Right kidney (tissue), 1 donor: ENCODE measurements around the gene ASB15.
A peak's percentile ranks its signal among the peaks of the same experiment; 100 is the strongest.

ENCODE experiments used
- DNase-seq: peaks from one replicate; pipeline ENCODE4 v3.0.0-alpha.2; 2016

Gene ASB15

DNA sequence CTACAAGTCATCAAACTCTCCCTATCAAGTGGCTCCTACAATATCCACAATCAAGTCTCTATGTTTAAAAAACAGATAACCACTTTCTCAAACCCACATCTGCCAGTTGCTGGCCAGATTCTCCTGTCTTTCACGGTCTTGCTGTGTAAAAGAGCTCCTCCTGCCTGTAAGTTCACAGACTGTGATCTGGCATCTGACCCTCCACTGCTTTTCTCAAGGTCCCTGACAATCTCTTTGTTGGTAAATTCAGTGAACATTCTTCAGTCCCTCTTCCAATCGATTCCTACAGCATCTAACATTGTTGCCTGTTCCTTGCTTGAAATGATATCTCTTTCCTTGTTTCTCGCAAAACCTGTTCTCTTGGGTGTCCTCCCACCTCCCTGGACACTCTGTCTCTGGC is 35.6 kb downstream of the ASB15 start:
- no peak for DNase-seq

DNA sequence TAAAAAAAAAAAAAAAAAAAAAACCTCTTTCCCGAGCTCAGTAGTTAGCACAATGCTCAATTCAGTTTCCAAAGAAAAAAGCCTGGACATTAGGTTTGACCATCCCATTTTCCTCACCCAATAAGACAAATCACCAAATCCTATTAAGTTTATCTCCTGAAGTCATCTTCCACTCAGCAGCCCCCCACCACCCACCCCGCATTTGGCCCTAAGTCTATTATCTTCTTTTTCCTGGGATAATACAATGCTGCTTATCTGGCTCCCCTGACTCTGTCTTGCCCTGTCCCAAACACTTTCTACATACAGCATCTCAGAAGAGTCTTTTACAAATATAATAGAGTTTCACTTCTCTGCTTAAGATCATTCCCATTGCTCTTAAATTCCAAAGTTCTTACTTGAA is 36.3 kb downstream of the ASB15 start:
- no peak for DNase-seq

DNA sequence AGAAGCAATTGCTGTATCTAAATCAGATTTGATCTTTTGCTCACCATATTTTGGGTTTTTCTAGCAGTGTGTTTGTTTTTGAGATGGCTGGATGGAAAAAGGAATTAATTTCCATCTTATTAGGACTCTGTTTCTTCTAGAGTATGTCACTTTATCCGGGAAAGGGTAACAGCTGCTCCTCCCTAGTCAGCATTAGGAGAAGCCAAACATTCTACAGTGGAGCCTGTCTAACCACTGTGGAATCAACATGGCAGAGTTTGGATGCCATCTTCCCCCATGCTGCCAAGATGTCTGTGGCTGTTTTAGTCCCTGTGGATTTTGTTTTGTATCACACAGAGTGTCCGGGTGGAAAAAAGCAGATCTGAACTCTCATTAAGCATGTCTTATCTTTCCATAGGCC is 38.0 kb downstream of the ASB15 start:
- DNase-seq = no peak

DNA sequence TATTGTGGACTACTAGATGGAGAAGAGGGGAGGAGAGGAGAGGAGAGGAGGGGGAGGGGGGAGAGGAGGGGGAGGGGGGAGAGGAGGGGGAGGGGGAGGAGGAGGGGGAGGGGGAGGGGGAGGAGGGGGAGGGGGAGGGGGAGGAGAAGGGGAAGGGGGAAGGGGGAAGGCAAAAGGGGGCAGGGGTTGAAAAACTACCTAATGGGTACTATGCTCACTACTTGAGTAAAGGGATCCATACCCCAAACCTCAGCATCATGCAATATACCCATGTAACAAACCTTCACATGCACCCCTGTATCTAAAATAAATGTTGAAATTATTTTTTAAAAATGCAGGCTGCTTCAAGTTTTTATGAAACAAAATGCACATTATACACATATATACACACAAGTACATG is 39.0 kb downstream of the ASB15 start:
- no peak for DNase-seq

DNA sequence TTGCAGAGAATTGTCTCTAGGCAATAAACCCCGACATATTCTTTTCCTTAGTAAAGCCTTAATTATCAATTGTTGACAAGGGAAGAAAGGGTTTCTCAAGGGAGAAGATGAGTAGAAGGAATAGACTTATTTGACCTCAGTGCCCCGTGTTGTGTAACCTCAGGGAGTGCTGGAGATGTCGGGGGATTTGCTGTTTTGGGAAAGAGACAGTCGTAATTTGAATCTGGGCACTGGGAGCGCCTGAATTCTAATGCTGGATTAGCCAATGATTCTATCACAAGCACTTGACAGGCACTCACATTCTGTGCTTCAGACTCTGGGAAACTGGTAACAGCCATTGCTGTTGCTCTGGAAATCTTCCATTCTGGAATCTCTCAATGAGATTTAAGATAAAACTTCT is 40.3 kb downstream of the ASB15 start:
- no peak for DNase-seq

DNA sequence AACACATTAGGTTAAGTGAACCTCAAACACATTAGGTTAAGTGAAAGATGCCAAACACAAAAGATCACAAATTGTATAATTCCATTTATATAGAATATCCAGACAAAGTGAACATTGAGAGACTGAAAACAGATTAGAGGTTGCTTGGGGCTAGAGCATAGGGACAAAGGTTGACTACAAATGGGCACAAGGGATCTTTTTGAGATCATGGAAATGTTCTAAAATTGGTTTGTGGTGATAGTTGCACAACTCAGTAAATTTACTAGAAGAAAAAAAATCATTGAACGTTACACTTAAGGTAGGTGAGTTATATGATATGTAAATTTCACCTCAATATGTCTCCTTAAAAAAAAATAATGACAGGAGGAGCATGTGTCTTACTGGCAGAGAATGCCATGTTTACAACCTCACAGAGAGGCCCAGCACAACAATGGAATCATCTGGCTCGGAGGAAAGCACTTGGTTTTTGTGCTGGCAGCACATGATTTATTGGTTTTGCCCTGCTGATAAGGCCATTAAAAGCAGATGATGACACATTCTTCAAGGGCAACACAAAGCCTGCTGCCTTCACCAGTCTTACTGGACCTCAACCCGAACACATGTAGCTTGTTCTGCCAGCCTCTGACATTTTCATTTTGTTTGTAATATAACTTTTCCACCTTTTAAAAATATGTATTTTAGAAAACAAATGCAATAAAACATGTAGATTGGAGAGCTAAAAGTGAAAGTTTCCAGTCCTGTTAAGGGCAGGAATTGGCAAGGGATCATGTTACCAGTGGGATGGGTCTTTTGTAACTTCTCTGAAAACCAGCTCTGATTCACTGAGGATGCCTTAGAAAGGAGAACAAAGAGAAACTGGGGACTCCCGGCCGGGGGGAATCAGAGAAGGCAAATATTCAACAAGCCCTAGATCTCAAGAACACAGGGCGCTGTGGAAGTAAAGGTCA is 42.1 kb downstream of the ASB15 start:
- peak; percentile 34 for DNase-seq

DNA sequence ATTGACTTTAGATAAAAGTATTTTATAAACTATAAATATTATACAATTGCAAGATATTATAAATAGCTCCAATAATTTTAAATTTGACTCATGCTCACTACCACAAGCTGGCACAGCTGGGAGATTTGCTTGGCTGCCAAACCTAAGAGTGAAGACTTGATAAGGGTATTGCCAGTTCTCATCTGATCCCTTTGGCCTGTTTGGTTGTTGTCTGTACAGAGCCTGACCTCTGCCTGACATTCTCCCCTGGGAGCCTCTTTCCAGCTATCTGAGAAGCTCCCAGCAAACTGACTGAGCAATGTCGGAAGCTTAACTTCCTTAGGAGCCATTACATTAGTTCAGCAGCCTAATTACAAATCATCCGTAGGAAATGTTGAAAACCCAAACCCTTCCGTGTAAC is 43.9 kb downstream of the ASB15 start:
- no peak for DNase-seq

DNA sequence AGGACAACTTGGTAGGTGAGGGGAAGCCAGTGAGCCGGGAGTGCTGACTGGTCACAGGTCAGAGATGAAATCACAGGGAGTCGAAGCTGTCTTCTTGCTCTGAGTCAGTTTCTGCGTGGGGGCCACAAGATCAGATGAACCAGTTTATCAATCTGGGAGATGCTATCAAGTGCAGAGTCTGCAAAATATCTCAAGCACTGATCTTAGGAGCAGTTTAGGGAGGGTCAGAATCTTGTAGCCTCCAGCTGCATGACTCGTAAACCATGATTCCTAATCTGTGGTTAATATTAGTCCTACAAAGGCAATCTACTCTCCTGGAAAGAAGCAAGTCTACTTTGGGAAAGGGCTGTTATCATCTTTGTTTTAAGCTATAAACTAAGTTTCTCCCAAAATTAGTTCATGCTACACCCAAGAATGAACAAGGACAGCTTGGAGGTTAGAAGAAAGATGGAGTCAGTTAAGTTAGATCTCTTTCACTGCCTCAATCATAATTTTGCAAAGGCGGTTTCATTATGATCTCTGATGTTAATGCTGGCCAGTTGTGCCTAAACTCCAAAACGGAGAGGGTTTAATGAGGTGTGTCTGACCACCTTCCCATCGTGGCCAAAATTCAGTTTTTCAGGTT is 45.6 kb downstream of the ASB15 start:
- DNase-seq = no peak

DNA sequence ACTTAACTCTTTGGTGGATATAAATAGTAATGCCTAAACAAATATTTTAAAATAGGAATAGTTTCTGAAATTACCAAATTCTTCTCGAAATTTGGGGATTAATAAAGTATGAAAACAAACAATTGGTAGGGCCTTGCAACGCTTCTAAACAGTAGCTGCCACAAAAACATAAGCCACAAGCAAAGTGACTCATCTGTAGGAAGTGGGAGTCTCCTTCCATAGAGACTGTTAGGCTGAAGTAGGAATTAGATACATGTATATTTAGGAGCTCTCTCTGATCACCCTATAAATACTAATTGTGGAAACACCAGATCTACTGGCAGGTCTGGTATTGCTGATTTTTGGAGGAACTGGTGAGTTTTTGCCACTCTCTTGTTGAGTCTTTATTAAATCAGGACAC is 48.3 kb downstream of the ASB15 start:
- DNase-seq = no peak

DNA sequence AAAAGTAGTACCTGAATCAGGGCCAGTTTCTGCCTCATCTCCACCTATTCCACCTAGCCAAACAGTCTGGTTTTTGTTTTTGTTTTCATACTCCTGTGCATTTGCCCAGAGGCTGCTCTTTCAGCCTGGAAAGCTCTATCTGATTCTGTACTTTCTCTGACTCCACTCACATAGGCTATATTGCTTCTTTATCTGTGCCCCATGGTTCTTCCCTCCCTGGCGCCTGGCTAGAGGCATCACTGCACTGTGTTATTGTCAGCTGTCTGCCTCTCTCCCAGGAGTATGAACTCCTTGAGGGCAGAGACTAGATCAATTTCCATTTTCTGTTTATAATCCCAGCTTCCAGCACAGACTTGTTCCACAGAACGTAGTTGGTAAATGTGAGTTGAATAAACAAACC is 49.0 kb downstream of the ASB15 start:
- DNase-seq = no peak

DNA sequence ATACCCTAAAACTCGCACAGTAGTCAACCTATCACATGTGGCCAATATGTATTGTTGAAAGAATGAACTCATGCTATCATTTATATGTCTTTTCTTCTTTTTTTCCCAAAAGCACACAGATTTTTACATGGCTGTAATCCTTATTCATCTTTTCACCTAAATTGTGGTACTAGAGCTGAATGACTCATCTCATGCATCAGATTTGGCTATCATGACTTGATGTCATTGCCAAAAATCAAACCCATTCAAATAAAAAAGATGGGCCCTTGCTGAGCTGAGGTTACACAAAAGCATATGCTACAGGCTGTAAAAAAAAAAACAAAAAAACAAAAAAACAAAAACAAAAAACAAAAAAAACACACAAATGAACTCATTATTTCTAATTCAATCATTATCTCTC is 50.8 kb downstream of the ASB15 start:
- no peak for DNase-seq

DNA sequence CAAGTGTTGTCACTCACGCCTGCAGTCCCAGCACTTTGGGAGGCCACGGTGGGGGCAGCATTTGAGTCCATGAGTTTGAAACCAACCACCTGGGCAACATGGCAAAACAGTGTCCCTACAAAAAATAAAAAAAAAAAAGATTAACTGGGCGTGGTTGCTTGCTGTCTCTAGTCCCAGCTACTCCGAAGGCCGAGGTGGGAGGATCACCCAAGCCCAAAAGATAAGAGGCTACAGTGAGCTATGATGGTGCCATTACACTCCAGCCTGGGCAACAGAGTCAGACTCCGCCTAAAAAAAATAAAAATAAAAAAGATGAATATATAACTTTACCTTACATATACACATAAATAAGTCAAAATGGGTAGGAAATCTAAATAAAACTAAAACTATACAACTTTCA is 51.5 kb downstream of the ASB15 start:
- DNase-seq = no peak

DNA sequence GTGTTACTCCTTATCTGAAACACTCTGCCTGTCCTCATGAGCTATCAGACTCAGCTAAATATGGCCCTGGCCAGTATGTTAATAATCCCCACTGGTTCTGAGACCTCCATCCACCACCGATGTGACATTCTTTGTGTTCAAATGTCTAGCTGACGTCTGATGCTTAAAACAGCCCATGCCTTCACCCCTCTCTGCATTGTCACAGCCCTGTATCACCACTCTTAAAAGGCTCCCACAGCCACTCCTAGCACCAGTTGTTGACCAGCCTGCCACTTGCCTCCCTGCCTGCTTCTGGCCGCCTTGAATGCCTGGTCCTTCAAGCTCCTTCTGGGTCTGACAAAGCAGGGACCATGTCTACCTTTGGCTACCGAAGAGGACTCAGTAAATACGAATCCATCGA is 54.0 kb downstream of the ASB15 start, which contains the start of gene LMOD2:
Gene LMOD2, plus strand, starts transcription at position 253 of the 400 bp plus-strand sequence. Its CDS starts 98 bp downstream, at position 351.
- DNase-seq = no peak

DNA sequence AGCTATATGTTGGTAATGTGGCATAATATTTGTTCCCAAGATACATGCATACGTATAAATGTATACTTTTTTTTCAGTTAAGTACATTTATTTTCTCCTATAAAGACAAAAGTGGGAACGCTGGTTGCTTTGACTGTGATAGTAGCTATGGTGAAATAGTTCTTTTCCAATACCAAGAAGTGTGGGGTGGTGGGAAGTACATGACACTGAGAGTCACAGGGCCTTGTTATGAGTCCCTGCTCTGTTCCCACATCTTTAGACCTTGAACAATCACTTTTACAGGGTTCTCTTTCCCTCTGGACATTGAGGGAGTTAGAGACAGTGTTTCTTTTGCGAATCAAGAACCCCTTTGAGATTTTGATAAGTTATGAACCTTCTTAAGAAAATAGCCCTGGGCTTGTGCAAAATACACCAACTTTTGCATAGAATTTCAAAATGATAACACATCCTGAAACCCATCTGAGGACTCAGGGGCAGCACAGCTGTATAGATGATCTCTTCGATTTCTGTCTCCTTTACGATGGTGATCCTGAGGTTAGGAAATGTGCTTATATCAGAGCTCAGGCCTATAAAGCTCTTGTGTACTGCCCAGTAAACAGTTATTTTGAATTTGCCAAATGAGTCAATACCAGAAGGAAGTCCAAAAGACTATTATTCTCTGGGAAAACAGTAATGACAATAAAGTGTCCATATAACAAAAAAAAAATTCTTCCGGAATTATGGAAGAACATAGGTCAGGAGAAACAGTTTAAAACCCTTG is 55.1 kb downstream of the ASB15 start:
- no peak for DNase-seq

DNA sequence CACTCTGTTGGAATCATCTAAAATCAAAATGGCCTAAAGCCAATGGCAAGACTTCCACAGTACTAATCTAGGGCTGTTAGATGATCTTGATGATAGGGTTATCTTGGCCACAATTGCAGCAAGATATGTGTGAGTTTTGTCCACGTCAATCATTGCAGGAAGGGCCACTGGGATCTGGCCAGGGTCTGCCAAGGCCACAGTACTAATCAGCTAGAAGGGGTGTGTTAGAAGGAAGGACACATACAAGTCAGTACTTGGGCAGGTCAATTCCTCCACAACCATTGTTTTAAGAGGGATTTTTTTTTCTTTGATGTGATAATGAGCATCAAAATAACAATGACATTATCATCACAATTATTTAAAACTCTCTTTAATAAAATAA is 55.7 kb downstream of the ASB15 start:
- no peak for DNase-seq

DNA sequence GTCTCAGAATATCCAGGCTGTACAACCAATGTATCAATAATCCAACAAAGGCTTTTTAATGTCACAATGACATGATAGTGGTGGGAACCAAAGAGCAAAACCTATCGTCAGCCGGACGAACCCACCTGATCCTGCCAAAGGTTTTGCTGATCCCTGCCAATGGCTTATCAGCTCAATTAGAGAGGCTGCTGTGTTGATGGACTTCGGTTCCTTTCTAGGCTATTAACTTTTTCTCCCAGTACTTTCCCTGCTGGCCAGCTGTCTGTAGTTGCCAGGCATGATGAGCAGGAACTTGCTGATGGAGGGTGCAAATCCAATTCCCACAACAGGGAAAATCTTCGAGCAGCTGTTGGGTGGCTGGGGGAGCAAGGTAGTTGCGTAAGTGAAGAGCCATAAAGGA is 56.4 kb downstream of the ASB15 start:
- no peak for DNase-seq

DNA sequence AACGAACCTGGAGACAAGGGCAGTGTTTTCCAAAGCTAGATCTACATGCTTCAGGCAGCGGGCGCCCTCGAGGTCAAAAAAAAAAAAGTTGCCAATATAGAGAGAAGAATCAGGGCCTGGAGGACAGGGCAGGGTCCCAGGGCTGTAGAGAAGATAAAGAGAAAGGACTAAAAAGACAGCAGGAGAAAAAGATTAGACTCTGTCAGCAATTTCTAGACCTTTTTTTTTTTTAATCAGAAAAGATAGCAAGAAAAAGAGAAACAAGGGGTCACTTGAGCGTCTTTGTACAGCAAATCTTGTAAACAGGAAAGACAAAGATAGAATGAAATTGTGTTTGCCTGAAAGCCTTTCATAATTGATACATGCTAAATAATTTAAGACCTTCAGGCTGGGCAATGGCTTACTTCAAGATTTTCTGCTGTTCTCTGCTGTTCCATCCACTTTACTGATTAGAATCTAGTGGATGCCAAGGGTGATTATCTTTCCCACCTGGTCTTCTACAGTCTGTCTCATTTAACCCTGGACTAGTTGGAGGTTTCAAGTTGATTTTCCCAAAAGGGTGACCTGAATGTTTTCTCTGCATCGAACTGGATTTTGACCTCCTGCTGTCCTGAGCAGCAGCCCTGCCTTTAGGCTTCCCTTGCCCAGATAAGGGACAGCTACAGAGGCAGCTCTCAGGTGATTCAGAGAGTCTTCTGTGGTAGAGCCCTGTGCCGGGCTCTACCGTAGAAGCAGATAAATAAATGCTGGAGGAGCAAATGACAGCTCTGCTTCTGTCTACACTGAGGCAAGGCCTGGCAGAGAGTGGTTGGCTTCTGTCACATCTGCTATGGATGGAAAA is 59.1 kb downstream of the ASB15 start:
- no peak for DNase-seq

DNA sequence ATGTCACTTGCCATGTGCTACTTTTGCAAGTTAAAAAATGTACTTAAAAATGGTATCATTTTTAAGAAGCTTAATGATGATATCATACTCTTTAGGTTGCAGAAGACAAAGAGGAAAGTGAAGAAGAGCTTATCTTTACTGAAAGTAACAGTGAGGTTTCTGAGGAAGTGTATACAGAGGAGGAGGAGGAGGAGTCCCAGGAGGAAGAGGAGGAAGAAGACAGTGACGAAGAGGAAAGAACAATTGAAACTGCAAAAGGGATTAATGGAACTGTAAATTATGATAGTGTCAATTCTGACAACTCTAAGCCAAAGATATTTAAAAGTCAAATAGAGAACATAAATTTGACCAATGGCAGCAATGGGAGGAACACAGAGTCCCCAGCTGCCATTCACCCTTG is 60.1 kb downstream of the ASB15 start:
- DNase-seq = no peak

DNA sequence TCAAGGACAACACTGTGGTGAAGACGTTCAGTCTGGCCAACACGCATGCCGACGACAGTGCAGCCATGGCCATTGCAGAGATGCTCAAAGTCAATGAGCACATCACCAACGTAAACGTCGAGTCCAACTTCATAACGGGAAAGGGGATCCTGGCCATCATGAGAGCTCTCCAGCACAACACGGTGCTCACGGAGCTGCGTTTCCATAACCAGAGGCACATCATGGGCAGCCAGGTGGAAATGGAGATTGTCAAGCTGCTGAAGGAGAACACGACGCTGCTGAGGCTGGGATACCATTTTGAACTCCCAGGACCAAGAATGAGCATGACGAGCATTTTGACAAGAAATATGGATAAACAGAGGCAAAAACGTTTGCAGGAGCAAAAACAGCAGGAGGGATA is 60.7 kb downstream of the ASB15 start:
- no peak for DNase-seq

DNA sequence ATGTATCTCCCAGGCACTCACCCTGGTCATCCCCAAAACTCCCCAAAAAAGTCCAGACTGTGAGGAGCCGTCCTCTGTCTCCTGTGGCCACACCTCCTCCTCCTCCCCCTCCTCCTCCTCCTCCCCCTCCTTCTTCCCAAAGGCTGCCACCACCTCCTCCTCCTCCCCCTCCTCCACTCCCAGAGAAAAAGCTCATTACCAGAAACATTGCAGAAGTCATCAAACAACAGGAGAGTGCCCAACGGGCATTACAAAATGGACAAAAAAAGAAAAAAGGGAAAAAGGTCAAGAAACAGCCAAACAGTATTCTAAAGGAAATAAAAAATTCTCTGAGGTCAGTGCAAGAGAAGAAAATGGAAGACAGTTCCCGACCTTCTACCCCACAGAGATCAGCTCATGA is 61.1 kb downstream of the ASB15 start:
- DNase-seq = no peak

DNA sequence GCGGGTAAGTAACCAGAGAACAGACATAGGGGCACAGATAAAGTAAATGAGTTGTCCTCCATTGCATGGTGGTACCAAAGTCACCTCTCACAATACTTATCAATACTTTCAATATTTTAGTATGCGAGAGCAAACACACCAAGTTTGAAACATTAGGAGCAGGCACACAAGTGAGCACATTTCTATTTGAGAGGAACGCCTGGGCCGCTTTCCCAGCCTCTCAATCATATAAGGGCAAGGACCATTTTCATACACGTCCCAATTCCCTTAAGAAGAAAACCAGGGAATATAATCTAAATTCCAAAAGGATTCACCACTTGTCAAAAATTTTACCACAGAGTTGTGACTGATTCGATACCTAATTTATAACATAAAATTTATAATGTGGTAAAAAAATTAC is 61.6 kb downstream of the ASB15 start:
- no peak for DNase-seq

DNA sequence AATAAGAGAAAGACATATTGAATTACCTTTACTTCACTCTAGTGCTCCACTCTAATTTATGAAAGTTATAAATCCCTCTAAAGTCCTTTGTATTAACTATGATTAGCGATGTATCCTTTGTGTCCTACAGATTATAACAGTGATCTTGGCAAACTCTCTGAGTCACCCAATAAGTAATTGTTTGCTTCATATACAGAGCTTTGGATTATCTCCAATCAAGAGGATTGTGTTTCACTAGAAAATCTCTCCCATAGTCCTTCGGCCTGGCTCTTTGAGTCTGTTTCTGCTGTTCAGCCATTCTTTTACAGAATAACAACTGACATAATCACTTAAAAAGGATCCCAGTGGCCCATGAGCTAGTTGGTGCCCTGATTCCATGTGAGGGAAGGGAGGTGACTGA is 63.5 kb downstream of the ASB15 start:
- no peak for DNase-seq
